Measurements from ENCODE around the gene UBE2G2.

Gene UBE2G2

GRCh38 chr21:44801468-44802395, at the start of gene UBE2G2:
Gene UBE2G2, minus strand, starts transcription at chr21:44801820. Its CDS starts 72 bp downstream, at chr21:44801748.
- DNase-seq = no peak

- no peak for DNase-seq
Observed at GRCh38 chr21:44850905-44851657, 49.5 kb upstream of the UBE2G2 start.

- no peak for DNase-seq
Observed at GRCh38 chr21:44850208-44850800, 48.7 kb upstream of the UBE2G2 start.

DNA sequence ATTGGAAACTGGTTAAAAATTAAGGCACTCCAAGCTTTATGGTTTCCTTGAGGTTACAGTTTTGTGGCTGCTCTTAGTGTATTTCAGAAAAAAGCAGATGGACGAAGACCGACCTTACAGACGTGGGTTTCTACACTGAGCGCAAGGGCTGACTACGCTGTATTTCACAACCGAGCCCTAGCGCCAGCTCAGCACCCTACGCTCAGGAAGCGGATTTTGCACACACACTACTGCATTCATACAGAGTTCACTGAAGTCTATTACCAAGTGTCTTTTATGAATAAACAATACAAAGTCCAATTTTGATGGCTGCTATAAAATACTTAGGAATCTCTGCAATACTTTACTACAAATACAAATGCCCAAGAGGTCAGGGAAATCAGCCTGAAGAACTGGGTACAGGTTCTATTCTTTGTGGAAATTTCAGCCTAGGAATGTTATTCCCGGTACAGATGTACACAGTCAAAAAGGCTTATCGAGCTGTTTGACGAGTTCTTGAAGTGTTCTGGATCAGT, 48.1 kb upstream of the UBE2G2 start:
- DNase-seq = peak; percentile 12

- DNase-seq = no peak
Observed at GRCh38 chr21:44848821-44849521, 47.4 kb upstream of the UBE2G2 start.

- DNase-seq = no peak
Observed at GRCh38 chr21:44847261-44848056, 45.8 kb upstream of the UBE2G2 start.

DNA sequence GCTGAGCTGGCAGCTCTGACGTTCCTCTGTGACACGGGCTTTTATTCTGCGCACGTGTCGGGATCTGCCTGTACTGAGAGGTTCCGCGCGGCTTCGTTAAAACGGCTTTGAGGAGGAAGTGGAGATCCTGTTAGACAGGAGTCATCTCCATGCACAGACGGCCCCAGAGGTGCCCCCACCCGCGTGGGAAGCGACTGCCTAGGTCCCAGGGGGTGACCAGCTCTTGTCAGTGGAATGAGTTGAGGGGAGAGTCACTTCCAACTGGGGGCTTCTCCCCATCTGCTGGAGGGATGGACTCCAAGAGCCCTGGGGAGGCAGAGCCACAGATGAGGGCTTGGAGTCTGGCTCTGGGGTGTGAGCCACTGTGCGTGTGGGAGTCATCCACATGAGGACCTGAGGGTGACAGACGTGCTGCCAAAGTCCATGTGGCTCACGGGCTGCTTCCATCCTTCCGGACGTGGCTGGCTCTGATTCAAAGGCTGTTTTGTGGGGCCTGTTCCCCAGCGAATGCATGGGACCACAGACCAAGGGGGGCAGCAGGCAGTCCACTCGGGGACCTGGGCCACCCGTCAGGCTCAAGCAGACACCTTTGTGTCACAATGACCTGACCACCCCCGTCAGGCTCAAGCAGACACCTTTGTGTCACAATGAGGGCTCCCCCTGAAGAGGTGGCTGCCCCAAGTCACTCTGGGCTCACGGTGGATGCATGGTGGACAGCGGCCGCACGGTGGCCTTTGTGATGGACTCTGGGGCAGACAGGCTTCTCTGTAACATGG, 45.1 kb upstream of the UBE2G2 start:
- peak; percentile 64 for DNase-seq

DNA sequence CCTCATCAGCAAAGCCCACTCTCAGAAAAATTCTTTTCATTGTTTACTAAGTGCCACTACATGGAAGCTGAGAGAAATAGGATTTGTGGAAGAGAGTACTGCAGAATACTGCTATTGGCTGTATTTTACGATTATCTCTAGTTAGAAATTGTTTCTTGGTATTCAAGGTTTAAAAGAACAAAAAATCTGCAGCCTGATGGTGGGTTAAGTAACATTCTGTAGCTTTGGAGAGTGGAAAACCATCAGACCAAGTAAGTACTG, 44.5 kb upstream of the UBE2G2 start:
- no peak for DNase-seq

DNA sequence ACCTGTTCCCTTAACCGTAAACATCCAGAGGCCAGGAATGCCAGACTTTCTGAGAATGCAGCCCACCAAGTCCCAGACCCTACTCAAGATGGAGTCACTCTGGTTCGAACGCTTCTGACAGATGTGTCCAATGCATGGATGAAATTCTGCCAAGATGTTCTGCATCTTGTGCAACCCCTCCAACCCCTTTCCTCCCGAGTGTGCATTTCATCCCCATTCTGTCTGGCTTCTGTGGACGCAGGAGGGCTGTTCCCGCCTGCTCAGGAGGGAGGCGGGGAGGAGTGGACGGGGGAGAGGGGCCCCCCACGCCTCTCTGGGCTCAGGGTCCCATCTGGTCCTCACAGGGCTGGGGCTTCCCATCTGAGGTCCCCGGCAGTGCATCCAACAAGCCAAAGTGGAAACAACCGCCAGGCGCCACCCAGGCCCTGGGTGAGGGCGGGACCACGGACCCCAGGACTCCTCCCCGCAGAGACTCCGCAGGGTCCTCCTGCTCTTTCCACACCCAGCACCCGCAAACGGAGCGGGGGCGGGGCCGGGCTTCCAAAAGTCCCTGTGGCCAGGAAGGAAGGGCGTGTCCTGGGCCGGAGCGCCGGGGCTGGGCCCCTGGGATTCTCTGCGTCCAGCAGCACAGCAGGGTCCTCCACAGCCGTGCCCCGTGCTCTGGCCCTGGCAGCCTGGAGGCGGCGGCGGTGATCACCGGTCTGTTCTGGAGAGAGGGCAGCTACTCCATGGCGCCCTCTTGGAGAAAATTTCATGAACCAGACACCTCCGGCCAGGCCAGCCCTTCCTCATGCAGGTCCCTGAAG, 44.0 kb upstream of the UBE2G2 start:
- DNase-seq = no peak

DNA sequence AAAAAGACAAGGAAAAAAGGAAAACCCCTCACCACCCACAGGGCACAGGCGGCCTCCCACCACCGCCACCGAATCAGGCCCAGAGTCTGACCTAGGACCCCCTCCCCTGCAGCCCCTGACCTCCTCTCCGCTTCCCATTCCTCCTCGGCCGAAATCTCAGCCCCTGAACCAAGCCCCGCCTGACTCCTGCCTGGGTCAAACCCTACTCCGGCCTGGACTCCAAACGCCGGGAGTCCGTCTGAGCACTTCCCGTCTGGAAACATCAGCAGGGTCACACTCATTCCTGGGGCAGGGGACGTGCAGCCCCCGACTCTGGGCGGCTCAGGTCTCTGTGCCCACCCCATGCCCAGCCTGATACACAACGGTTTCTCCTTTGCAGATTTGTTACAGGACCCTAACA, 42.6 kb upstream of the UBE2G2 start:
- no peak for DNase-seq

DNA sequence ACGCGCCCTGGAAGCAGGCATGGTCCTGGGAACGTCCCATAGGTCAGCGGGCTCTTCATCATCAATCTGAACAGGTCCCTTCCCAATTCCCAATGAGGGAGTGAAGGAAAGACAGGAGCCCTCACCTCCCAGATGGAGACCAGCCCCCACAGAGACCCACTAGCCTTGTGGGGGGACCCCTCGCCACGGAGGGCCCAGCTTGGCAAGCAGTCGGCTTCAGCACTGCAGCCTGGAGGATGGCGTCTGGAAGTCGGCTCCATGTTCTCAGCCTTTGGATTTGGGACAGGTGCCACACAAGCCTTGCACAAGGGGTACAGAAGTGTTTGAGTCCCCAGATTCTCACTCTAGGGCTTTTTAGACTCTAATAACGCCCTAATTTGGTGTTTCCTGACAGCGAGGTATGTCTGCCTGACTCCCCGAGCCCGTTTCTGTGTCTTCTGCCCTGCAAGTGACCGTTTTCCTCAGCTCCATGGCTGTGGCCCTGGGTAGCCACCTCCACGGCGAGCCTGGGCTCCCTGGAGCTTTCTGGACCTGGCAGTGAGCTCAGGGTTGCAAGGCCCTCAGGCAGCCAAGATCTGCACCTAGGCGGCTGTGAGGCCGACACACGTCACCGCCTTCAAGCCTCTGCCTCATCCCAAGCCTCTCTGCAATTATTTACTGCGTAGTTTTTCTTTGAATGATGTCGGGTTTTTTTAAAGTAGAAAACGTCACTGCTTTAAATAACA, 41.3 kb upstream of the UBE2G2 start:
- no peak for DNase-seq

GRCh38 chr21:44842087-44842486, 40.5 kb upstream of the UBE2G2 start:
- DNase-seq = no peak

DNA sequence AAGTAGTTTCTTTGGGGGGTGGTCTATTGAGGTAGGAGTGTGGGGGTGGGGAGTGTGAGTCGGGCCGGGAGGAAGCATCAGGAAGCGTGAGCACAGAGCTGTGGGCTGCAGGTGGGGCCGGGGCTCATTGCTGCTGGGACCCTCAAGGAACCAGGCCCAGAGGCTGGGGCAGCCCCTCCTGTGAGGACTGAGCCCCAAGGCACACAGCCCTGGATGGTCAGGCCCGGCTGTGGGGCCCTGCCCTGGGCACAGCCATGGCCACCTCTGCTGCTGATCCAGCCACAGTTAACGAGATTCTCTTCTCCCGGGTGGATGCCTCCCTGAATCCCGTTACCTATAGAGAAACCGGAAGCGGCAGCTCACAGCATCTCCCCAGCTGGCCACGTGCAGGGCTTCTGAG, 39.2 kb upstream of the UBE2G2 start:
- no peak for DNase-seq

GRCh38 chr21:44838951-44839350, 37.3 kb upstream of the UBE2G2 start:
- no peak for DNase-seq

GRCh38 chr21:44838039-44838895, 36.6 kb upstream of the UBE2G2 start:
- DNase-seq = no peak

DNA sequence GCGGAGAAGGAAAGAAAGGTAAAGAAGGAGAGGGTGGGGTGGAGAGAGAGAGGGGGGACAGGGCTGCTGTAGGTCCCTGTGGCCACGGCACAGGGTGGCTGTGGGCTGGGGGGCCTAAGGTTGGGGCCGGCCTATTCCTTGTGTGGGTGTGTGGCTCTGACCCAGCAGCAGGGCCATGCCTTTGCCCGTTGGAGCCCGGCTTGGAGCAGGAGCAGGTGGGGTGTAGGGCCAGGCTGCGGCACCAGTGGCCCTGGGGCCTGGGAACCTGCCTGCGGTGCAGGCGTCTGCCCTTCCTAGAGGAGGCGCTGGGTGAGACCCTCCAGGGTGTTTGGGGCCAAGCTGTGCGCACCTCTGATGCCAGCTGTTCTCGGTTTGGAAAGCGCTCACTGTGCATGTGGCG, 35.9 kb upstream of the UBE2G2 start:
- no peak for DNase-seq

- no peak for DNase-seq
Observed at GRCh38 chr21:44836666-44837471, 35.2 kb upstream of the UBE2G2 start.

GRCh38 chr21:44836349-44836665, 34.7 kb upstream of the UBE2G2 start:
- DNase-seq = no peak

Data from SIG-M5 (cell line).